Measurements from ENCODE around the gene ASPHD1.

DNA sequence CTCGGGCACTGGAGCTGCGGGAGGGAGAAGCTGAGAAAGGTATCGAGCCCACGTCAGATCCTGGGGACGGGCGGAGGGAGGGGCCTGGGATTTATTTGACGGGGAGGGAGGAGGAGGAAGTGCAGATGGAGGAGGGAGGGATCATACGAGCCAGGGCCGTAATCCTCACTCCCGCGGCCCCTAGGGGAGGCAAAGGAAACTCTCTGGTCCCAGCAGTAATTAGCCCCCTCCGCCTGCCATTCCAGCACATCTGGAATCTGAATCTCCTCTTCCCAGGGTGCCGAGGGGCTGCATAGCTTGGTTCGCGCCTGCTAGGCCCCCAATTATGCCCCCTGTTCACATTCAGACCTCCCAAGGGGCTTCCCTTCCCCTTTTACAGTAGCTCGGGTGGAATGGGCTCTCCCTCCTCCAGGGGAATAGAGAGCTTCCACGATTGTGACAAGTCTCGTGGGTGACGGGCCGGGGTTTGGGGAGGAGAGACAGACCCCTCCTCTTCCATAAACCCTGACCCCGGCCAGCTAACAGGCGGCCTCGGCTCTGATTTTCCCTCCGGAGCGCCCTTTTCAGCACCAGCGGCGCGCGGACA lies 679 bp upstream of the ASPHD1 start, which contains the start of gene SEZ6L2:
- TF ChIP-seq, protein P1, sequence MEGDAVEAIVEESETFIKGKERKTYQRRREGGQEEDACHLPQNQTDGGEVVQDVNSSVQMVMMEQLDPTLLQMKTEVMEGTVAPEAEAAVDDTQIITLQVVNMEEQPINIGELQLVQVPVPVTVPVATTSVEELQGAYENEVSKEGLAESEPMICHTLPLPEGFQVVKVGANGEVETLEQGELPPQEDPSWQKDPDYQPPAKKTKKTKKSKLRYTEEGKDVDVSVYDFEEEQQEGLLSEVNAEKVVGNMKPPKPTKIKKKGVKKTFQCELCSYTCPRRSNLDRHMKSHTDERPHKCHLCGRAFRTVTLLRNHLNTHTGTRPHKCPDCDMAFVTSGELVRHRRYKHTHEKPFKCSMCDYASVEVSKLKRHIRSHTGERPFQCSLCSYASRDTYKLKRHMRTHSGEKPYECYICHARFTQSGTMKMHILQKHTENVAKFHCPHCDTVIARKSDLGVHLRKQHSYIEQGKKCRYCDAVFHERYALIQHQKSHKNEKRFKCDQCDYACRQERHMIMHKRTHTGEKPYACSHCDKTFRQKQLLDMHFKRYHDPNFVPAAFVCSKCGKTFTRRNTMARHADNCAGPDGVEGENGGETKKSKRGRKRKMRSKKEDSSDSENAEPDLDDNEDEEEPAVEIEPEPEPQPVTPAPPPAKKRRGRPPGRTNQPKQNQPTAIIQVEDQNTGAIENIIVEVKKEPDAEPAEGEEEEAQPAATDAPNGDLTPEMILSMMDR (conservative IDR thresholded peaks at IDR 0.05; ENCODE audit: low read depth, low read length): peak; percentile 37; the same call in 1 of the 2 replicates
- TF ChIP-seq EZH2 (IDR thresholded peaks at IDR 0.05; ENCODE audit: borderline replicate concordance, low read depth, low read length, poor library complexity, severe bottlenecking): no peak

Measured in A673 (cell line).